Measurements from ENCODE around the gene UTP14C. TPM values are rescaled to one million over a fixed set of nuclear protein-coding genes. Genes with fewer than 3 reads are reported as not detected.

The UTP14C gene
- total RNA-seq, 1 experiment from 2014 or later, result 19.8 TPM

DNA sequence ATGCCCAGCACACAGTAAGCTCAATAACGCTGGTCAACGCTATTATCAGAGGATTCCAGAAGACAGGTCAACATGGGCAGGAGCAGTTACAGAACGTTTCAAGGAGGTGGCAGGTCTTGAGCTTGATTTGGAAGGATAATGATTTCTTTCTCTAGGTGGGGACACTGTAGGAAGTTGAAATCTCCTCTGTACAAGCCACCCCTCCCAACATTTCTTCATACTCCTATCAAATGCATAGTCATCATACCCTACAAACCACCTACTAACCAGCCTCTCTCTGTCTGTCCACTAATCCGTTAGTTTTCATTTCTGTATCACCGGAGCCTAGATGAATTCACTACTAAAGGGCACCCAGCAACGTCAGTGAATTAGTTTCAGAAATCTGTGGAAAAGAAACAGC lies 14.5 kb upstream of the UTP14C start:
- H3K27me3 Mint-ChIP-seq (ENCODE audit: low read depth), result peaks cover 26% of the 10 kb centered on the region
- H2BK20ac ChIP-seq (ENCODE audit: low read depth, low read length, poor library complexity, severe bottlenecking), result no peak overlapping the region
- no peak overlapping the region for H3K27ac Mint-ChIP-seq
- peaks cover 9% of the 10 kb centered on the region; the same call in 1 of the 2 replicates for H3K79me2 ChIP-seq (ENCODE audit: insufficient read depth, low read length)
- peaks cover 8% of the 10 kb centered on the region in 3 experiments; a peak in 5 of 7 replicates for H3K36me3 Mint-ChIP-seq (ENCODE audit: insufficient read depth in 1 of 3, low read depth in 3 of 3)
- H2AFZ ChIP-seq (ENCODE audit: low read length), result no peak overlapping the region
- peaks cover 15 to 16% of the 10 kb centered on the region in 2 experiments; a peak in 3 of 4 replicates for H3K4me1 Mint-ChIP-seq
- no peak overlapping the region for H3K18ac ChIP-seq (ENCODE audit: insufficient read length, low read depth, low read length)
- H2BK120ac ChIP-seq (ENCODE audit: low read depth, low read length, poor library complexity, severe bottlenecking), result no peak overlapping the region
- peaks cover 8% of the 10 kb centered on the region for H3K23me2 ChIP-seq (ENCODE audit: insufficient read length, low read depth, low read length, poor library complexity, severe bottlenecking)
- H3K9me3 ChIP-seq (ENCODE audit: control insufficient read depth, low read depth, low read length), result no peaks in the 10 kb centered on the region
- H2BK15ac ChIP-seq (ENCODE audit: low read depth, low read length), result no peak overlapping the region
- no peak overlapping the region for H3K56ac ChIP-seq (ENCODE audit: insufficient read length, low read depth, low read length)
- H3K14ac ChIP-seq (ENCODE audit: insufficient read depth, low read length), result no peak overlapping the region
- no peak overlapping the region for H2BK5ac ChIP-seq (ENCODE audit: insufficient read length, low read length)
- H2AK5ac ChIP-seq (ENCODE audit: insufficient read length, low read length), result no peak overlapping the region
- H3T11ph ChIP-seq (ENCODE audit: low read length), result no peak overlapping the region
- TF ChIP-seq, protein P1, sequence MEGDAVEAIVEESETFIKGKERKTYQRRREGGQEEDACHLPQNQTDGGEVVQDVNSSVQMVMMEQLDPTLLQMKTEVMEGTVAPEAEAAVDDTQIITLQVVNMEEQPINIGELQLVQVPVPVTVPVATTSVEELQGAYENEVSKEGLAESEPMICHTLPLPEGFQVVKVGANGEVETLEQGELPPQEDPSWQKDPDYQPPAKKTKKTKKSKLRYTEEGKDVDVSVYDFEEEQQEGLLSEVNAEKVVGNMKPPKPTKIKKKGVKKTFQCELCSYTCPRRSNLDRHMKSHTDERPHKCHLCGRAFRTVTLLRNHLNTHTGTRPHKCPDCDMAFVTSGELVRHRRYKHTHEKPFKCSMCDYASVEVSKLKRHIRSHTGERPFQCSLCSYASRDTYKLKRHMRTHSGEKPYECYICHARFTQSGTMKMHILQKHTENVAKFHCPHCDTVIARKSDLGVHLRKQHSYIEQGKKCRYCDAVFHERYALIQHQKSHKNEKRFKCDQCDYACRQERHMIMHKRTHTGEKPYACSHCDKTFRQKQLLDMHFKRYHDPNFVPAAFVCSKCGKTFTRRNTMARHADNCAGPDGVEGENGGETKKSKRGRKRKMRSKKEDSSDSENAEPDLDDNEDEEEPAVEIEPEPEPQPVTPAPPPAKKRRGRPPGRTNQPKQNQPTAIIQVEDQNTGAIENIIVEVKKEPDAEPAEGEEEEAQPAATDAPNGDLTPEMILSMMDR (conservative IDR thresholded peaks at IDR 0.05), result no peak
- H3K23ac ChIP-seq (ENCODE audit: insufficient read length, low read depth, low read length), result no peak overlapping the region
- no peaks in the 10 kb centered on the region for H3K4me1 ChIP-seq (ENCODE audit: insufficient read depth, low read length)
- no peak overlapping the region for H4K91ac ChIP-seq (ENCODE audit: insufficient read length, low read depth, low read length)
- no CpG with 5 or more reads among the region's 6 CpGs for WGBS (ENCODE audit: extremely low coverage, insufficient read length, low lambda C conversion rate)
- no peak for DNase-seq
- no peak overlapping the region for H4K8ac ChIP-seq (replicated peaks; ENCODE audit: insufficient read length, low read depth, low read length)
- H3K27ac ChIP-seq (ENCODE audit: insufficient read length, low read depth, low read length), result no peak overlapping the region
- no peak overlapping the region for H3K4me2 ChIP-seq (ENCODE audit: insufficient read depth, insufficient read length, low read length)
- H4K20me1 ChIP-seq (ENCODE audit: control insufficient read depth, insufficient read depth, insufficient read length), result no peaks in the 10 kb centered on the region
- H3K9ac ChIP-seq (ENCODE audit: extremely low read depth, insufficient read length, low read length), result no peak overlapping the region
- H3K9me3 Mint-ChIP-seq, result peaks cover 2 to 3% of the 10 kb centered on the region in 2 experiments; a peak in 2 of 5 replicates
- H3K4me3 Mint-ChIP-seq, result peak overlapping the region; percentile 32 to 97; a peak in 4 of 5 replicates
- H2BK12ac ChIP-seq (ENCODE audit: insufficient read length, low read depth, low read length), result no peak overlapping the region
- no peaks in the 10 kb centered on the region for H3K79me1 ChIP-seq (ENCODE audit: insufficient read depth, low read depth, low read length, poor library complexity, severe bottlenecking)
- no peak overlapping the region for H4K5ac ChIP-seq (ENCODE audit: insufficient read length, low read depth, low read length)
- peaks cover 12% of the 10 kb centered on the region; the same call in 1 of the 2 replicates for H3K27me3 ChIP-seq (ENCODE audit: insufficient read depth, low read length)
- H3K4ac ChIP-seq (ENCODE audit: low read depth, low read length), result no peak overlapping the region
